ENCODE measurements around the gene CDCA8.

The CDCA8 gene

DNA sequence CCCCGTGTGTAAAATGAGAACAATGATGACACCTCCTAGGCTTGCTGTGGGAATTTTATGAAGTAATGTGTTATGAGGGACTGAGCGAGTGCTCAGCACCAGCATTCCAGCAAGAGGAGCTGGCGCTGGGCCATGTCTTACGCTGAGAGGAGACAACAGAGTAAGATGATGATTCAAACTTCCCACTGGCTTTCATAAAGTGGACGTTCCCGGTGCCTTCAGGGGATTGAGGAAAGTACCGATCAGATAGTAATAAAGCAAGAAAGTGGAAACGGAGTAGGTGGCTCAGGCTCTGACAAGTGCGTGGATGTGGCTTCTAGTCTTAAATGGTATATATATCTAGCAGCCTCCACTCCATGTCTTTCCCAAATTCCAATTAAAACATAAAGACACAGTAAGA lies 48.8 kb downstream of the CDCA8 start:
- DNase-seq, result no peak

DNA sequence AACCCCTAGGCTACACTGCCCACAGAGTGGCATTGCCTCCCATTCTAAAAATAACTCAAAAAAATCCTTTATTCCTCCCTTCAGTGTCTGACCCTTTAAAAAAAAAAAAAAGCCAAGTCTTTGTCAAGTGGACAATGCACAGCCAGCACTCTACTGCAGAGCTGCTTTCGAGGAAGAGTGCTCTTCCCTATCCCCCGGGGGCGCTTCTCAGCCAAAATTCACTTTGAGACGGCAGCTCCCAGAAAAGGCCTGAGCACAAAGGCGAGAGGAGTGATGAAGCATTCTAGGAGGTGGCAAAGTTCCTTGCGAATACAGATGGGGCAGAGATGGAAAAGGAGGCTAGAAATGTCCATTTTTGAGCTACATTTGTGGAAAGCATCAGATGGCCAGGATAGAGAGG lies 49.3 kb downstream of the CDCA8 start:
- DNase-seq, result no peak

DNA sequence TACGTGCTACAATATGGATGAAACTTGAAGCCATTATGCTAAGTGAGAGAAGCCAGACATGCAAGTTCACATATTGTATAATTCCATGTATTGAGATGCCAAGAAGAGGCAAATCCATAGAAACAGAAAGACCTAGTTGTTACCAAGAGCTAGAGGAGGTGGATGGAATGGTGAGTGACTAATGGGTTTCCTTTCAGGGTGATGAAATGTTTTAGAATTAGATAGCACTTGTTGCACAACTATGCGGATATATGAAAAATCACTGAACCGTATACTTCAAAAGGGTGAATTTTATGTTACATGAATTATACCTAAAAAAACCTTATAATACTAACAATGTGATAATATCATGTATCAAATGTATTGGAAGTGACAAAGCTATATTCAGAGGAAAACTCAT lies 54.5 kb downstream of the CDCA8 start:
- no peak for DNase-seq

DNA sequence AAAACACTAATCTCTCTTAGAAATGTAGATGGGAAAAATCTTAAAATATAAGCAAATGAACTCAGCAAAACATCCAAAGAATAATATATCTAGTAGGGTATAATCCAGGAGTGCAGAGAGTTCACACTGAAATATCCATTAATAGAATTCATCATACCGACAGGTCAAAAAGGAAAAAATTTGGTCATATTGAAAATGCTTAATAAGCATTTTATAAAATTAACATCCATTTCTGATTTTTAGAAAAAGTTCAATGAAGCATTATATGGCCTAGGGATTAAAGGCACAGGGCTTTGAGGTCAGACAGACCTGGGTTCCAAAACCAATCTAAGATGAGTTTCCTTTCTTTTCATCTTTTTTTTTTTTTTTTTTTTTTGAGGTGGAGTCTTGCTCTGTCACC lies 56.2 kb downstream of the CDCA8 start:
- no peak for DNase-seq

DNA sequence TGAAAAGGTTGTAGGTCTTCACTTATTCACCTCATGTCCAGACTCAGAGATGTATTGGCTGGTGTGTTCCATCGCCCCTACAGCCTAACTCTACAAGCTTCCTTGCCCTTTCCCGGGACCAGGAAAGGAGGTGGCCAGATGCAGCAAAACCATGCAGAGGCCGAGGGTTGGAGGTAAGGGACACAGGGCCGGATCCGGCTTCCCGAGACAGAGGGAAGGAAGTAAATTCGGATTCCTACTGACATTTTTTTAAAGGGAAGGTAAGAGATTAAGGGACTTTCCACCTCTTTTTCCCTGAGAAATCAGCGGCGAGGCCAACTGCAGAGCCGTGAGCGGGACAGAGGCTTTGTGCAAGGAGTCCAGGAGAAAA lies 59.9 kb downstream of the CDCA8 start:
- no peak for DNase-seq

DNA sequence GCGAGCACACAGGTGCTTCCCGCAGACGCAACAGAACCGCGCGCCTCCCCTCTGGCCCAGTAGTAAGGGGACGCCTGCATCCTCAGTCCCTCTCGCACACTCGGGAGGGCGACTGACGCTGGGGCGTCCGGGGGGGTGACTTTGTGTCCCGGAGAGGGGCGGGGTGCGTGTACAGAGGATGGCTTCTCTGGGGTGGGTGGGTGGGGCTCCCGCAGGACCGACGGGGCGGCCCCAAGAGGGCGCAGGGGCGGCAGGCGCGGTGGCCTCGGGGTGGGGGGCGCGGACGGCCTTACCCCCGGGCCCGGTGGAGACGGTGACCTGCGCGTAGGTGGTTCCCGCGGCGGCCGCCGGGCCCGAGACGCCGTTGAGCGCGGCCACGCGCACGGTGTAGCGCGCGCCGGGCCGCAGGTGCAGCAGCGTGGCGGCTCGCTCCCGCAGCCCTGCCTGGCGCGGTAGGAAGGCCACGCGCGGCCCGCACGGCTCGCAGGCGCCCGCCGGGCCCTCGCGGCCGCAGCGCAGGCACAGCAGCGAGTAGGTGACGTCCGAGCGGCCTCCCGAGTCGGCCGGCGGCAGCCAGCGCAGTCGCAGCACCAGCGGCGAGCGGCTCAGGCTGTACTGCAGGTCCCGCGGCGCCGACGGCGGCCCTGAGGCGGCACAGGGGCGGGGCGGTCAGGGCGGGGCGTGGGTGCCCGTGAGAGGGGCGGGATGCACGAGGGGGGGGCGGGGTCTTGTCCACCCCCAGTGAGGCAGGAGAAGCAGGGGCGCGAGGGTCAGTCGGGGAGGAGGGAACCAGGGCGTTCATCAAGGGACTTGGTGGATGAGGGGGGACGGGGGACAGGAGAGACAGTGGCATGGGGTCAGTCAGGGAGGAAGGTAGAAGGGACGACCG lies 60.5 kb downstream of the CDCA8 start:
- no peak for DNase-seq

DNA sequence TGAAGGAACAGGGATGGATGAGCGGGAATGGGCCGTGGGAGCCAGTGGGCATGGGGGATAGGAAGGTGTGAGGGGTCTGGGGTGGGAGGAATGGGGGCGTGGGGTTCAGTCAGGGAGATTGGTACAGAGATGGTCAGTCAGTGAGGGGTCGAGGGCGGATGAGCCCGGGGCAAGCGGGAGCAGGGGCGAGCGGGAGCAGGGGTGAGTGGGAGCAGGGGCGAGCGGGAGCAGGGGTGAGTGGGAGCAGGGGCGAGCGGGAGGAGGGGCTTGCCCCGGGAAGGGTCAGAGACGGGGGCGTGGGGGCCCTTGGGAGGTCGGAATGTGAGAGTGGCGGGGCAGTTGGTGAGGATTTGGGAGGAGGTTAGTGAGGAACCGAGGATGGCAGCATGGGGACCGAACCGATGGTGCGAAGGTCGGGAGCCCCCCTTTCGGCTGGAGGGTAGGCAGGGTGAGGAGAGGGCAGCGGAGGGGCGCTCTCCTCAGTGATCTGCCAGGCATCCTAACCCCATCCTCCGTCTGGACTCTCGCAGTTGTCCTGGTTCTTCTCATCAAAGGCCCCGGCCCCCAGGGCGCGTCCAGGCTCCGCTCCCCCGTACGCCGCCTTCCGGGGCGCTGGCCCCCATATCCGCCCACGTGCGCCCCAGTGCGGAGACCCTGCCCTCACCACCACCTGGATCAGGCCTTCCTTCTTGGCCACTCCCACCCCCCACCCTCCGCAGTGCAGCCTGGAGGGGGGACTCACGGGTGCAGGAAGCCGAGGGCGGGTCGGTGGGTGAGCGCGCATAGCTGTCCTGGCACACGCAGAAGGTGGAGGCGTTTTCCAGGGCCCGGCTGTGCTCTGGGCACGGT lies 61.4 kb downstream of the CDCA8 start:
- no peak for DNase-seq

DNA sequence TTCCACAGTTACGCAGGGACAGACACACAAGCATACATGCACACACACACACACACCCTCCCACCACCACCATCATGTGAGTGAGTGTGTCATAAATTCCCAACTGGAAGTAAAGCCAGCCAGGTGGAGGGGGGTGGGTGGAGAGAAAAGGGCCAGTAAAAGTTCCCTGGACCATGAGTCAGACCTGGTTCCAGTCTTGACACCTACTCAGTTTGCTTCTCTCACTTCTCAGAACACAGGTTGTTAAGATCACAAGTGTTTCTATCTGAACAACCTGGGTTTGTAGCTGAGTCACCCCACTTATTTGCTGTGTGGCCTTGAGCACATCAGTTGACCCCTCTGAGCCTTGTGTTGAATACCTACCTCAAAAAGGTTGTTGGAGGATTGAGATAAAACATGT lies 63.0 kb downstream of the CDCA8 start:
- no peak for DNase-seq

DNA sequence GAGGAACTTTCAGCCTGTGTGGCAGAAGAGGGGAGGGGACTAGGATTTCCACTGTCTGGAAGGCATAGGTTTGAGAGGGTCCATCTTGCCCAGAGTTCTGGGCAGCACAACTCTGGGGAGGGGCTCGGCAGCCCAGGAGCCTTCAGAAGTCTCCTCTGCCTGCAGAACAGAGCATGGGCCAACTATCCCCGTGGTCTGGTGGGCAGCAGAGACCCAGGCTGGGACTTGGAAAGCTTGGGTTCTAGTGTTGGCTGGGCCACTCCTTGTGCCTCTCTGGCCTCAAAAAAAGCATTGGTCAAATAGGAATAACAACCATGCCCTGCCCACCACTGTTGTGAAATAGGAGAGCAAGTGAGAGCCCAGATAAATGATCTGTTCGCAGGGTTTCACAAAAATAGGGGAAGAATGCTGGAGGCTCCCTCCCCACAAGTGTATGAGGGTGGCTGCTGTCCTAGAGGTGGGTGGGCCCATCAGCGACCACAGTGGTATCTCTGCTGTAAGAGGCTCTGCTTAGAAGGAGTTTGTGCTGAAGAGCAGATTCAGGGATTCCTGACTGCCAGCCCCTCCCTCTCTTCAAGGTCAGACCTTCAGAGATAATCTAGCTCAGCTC lies 63.7 kb downstream of the CDCA8 start:
- no peak for DNase-seq
